GM18508 (cell line): ENCODE measurements around the gene CASQ1.

Experiments
- ATAC-seq: cut with Tn5 transposase; IDR thresholded peaks from one replicate; pipeline ENCODE4 v1.9.1; 2021; ENCODE audit warnings: moderate number of reproducible peaks; ENCODE audit not compliant: insufficient read depth, unreplicated experiment

Gene CASQ1

DNA sequence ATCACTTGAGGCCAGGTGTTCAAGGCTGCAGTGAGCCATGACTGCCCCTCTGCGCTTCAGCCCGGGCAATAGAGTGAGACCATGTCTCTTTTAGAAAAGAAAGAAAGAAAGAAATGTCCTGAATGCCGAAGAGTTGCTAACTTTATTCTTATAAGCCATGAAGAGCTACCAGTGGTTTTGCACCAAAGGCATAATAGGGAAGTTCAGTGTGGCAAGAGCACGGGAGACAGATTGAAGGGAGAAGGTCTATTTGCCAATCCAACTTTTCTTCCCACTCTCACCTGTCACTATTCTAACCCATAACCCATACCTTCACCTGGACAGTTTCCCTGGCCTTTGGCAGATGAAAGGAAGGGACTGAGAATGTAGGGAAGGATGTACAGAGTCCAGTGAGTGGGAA lies 10.4 kb downstream of the CASQ1 start:
- ATAC-seq: no peak

DNA sequence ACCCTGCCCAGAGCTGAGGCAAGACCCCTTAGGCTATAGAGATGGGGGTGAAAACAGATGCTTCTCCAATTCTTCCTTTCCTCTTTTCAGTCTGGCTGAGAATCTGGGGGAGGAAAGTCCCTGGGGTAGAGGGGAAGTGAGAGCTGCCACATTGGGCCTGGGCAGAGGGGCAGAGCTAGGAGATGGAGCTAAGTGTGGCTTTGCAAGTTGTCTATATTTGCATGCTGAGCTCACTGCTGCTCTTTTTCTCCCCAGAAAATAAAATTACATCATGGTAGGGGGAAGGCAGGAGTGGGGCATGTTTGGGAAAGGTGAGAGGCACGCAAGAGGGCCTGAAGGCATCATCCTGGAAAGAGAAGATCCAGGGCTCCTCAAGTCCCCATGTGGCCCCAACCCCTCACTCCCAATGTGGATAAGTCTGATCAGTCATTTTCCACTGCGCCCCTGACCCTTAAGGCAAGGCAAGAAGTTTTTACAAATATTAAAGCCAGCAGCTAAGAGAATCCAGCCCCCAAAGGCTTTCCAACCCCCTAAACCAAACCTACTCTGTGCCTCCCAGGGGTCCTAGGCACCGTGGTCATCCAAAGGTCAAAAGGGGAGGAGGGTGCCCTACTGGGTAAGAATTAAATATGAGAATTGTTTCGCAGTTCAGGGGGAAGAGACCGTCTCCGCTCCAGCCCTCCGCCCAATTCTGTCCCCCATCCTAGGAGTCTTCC lies 14.3 kb downstream of the CASQ1 start:
- ATAC-seq: peak; percentile 60

DNA sequence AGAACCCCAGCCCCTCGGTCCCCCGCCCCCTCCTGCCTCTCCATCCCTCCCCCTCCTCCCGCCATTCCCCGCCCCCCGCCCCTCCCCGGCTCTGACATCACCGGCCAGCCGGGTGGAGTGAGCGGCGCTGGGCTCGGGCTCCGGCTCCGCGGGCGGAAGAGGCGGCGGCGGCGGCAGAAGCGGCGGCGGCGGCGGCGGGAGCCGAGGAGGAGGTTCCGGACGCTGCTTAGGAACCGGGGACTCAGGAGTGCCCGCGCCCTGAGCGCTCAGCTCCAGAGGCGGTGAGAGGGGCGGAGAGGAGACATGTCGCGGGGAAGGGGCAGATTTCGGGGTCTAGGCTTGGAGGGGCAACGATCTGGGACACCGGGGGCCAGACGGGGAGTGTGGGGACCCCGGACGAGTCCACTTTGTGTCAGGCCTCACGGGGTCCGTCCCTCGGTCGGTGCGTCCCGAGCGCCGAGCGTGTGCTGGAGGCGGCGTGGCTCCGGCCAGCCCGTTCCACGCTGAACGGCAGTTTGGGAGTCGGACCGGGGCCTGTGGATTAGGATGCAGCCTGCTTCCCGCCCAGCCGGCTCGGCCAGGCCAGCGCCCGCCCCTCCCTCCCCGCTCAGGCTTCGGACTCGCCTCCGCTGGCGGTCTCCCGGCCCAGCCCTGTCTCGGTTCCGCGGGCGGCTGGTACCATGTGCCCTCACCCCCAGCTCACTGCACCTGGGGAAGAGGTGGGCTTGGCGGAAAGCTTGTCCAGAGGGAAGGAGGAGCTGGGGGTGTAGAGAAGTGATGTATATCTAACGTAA lies 15.1 kb downstream of the CASQ1 start, which contains the start of gene PEA15:
Gene PEA15, plus strand, starts transcription at position 143 of the 794 bp plus-strand sequence. CDS start 6,161 bp downstream, outside the sequence.
- ATAC-seq: no peak

DNA sequence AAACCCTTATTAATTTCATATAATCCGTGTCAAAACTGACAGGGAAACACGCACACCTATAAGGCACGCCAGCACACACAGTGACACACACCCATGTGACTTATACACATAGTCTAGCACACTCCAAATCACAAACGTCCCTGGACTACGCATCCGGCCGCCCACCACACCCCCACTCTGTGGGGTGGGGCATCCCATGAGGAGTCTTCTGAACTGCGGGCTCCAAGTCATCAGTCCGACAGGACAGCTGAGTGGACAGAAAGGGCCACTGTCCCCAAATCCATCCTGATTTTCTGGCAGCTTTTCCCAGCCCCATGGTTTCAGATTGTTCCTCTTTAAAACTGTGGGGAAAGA lies 15.6 kb downstream of the CASQ1 start:
- ATAC-seq: no peak

DNA sequence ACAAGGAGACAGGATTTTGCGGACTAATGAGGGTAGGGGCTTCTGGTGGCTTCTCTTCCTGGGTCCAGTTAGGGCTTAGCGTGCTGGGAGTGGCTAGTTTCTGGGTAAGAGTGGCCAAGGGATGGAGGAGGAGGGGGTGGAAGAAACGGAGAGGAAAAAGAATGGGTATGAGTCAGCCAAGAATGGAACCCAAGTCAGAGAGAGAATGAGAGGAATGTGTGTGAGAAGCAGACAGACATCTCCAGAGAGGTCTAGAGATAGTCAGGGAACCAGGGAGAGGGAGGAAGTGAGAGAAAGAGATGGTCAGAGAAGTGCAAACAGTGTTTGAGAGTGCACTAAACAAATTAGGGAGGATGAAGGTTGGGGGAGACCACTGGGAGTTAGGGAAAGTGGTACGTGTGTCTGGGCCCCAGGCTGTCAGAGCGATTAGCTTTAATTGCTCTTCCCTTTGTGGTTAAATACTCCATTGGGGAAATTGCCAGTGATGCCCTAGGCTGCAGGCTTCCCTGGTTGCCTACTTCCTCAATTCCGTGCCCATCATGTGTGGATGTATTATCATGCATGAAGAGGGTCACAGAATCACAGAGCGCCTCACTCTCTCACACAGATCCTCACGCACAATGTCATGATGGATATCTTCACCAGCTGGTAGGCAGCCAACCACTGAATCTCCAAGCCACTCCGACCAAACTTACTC lies 16.2 kb downstream of the CASQ1 start:
- ATAC-seq: no peak

DNA sequence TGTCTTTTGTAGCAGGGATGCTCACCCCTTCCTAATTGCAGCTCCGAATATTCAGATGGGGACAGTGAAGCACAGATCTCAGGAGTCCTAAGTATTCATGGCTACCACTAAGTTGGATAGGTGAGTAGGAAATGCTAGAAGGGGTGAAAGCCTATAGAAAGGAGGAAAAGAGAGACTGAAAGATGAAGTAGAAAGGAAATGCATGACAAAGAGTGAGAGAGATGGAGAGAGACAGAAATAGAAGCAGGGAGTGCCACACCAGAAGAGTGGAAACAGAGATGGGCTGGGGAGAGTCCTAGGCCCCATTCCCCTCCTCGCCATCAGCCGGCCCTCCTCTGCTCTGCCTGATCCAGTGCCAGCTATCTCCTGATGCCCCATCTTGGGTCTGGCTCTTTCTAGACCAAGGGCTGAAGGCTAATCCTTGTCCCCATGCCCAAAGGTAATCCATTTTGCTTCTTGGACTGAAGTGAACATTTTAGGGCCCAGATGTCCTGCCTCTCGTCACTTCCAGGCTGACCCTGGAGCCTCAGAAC lies 16.8 kb downstream of the CASQ1 start:
- ATAC-seq: no peak

DNA sequence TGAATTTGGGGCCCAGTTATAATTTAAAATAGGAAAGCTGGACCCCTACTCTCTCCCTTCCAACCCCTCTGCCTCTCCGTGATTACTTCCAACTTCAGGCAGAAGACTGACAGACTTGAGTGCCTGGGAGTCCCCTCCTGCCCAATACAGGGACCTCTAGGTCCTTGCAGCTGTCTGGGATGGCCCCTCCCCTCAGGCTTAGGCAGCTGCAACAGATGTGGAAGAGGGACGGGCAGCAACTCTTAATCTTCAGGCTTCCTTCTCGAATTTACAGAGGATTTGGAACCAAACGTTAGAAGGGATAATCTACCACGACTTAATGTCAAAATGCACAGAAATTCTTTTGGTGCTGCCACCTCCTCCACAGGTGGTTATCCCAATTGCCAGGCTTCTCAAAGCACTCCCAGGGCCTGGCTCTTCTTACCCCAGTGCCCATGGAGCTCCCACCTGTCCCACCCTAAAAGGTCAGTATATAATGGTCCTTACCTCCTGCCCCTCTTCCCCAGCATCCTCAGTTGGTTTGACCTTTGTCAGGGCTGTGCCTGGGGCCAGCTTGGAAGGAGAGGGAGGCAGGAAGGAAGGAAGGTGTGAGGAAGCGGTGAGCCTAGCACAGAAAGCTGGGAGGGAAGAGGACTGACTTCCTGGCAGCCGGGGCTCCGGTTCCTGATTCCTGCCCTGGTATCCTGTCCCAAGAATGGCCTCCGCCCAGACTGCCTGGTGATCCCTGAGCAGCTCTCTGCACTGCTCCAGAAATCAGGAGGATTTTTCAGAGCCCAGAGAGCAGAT lies 17.6 kb downstream of the CASQ1 start:
- ATAC-seq: no peak

DNA sequence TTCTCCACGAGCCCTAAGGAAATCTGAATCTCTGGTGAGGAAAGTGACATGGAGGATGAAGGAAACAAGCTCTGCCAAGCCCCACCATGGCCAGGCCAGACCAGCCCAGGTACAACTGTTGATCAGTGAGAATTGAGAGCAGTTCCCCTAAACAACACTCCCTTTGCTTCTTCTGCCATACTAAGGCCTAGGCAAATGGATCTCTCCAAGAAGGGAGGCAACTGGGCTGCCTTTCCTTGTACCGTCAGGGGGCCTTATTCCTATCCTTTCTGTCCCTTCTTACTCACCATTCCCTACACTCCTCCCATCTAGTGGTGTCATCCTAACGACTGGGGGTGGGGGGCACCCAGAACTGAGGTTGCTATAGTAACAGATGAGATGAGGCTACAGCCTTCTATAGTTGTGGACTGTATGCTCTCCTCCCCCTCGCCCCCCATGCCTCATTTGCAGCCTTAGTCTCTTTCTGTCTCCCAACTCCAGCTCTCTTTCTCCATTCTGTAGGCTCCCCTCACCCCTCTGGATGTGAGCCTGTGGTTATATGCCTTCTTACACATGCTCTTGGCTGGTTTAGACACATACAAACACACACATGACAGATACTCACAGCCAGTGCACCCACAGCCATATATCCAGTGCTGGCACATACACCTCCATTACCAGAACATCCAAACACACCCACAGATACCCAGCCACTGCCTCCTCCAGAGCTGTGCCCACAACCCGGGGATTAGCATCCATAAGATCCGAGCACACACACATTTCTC lies 18.4 kb downstream of the CASQ1 start:
- ATAC-seq: no peak

DNA sequence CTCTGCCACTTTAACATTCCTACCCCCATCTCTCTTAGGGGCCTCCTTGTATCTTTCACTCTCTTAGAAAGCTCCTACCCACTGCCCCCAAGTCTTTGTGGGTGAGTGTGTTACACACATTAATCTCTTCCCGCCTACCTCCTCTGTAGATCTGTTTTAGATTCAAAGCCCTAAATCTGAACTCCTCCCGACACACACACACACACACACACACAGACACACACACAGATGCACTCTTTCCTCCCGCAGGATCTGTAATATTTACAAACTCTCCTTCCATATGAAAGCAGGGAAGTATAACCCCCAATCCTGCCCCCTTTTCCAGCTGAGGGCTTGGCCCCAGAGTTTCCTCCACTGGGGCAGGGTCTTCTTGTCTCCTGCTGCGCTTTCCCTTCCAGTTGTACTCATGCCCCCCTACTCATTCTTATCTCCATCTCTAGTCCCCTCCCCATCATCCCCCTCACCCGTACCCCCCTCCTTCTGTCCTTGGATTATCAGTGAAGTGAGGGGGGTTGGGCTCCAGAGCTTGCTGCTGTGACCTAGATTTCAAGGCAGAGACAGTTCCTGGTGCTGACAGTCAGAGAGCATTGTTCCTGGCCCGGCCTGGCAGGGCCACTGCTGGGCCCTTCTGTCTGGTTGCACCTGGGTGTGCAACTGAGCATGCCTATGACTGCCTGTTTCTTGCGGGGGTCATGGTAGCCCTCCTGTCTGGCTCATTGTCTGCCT lies 19.1 kb downstream of the CASQ1 start:
- ATAC-seq: no peak

DNA sequence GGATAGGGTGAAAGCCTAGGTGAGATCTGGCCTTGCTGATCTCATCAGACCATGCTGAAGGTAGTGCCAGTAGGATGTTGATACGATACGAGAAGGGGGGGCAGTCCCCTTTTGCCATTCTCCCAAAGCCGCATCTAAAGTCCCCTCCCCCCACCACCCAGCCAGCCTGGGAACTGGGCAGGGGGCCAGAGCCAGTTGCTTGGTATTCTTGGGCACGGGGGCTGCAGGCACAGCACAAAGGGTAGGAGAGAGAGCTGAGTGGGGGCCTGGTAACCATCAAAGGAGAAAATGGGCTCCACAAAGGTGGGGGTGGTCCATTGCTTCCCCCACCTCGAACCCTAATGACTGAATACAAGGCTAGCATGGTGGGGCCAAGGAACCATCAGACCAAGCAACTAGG lies 20.2 kb downstream of the CASQ1 start:
- ATAC-seq: no peak

DNA sequence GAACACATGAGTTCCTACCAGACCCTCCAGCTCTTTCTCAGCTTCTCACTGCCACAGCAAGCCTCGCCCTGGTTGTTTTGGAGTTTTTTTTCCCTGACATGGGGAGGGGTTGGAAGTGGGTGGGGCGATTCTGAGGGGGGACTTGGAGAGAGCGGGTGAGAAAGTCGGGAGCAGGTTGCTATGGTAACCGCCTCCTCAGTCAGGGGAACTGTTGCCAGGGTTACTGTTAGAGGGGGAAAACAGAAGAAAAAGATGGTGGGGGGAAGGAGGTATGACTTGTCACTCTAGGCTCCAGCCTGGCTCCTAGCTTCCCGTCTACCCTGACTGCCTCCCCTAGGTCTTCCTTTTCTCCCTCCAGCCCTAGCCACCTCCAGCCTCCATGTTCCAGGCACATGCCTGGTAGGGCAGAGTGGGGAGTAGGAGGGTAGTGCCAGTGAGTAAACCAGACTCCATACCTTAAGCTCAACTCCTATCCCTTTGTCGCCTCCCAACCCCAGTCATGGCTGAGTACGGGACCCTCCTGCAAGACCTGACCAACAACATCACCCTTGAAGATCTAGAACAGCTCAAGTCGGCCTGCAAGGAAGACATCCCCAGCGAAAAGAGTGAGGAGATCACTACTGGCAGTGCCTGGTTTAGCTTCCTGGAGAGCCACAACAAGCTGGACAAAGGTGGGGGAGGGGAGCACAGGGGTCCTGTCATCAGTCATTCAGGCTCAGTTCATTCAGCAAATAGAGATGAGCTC lies 20.8 kb downstream of the CASQ1 start:
- no peak for ATAC-seq

DNA sequence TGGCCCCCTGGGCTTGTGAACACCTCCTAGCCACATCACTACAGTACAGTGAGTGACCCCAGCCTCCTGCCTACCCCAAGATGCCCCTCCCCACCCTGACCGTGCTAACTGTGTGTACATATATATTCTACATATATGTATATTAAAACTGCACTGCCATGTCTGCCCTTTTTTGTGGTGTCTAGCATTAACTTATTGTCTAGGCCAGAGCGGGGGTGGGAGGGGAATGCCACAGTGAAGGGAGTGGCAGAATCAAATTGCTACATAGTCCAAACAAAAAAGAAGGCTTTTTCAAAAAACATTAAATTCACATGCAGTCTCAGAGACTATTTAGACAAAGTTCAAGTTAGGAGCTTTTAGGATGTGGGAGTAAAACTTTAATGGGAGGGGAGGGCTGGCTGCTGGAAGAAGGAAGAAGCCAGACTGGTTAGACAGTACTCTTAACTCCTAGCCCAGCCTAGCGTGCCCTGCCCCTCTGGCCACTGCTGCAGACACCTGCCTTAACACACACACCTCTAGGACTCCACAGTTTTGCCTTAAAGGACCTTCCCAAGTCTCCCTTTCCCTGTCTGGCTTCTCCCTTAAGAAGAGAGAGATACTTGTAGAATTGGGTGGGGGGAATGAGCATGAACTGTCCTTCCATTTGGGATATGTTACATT lies 24.2 kb downstream of the CASQ1 start:
- no peak for ATAC-seq

DNA sequence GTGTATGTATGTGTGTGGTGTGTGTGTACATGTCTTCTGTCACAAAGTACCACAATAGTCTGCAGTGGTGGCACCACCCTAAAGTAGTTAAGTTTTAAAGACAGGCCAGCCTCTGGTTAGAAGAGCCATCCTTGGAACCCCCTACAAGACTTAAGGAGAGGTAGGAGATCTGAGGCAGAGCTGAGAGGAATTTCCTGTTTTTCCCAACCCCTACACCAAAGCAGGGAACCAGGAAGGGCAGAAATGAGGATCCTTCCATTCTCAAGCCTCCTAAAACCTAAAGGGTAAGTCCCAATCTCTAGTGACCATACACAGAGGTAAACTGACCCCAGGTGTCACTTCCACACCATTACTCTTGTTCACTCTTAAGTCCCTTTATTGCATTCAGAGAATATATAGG lies 25.9 kb downstream of the CASQ1 start:
- no peak for ATAC-seq

DNA sequence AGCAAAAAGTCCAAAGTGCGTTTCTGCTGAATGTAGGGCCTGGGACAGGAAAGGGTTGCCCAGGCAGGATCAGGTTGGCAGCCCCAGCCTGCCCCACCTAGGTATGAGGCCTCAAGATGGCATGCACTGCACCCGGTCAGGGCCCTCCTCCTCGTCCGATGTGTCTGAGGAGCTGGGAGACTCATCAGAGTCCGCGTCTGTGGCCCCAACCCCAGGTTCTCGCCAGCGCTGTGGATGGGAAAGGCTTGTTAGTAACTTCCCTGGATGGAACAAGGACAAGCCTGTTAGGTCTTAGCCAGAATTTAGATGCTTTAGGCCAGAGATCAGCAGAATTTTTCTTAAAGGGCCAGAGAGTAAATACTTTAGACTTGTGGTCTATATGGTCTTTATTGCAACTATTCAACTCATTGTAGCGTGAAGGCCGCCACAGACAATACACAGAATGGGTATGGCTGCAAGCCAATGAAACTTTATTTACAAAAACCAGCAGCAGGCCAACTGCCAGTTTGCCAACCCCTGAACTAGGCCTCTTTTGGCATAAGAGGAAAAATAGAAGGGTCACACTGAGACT lies 27.2 kb downstream of the CASQ1 start:
- no peak for ATAC-seq

DNA sequence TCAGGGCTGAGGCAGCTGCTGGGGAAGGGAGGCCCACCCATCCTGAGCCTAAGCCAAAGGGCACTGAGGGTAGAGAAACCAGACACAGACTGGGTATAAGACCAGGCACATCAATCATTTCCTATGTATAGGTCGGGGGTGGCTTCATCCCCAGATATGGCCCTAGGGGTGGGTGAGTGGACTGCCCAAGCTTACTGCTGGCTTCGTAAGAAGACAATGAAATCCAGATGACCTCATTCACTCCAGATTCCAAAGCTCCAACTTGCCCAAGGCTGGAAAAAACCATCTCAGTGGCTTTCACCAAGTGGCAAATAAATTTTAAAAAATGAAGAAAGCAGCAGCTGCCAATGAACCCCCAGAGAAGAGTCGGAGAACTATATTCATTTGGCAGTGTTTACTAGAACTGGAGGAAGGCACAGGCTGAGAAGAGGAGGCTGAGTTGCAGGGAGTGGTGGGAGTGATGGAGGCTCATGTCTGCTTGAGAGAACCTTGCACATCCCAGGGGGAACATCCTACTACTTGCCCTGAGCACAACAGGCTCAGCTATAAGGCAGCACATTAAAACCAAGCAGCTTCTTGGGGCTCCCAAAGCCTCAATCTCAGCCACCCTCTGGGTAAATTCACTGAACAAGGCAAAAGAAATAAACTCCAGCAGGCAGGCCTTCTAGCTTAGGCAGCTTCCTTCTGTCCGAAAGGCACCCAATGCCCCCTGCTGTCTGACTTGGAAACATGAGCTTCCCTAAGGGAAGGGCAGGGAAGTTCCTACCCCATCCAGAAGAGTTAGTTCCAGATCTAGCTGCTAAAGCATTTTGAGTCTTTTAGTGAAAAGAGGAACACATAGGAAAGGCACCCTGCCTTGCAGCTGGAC lies 28.9 kb downstream of the CASQ1 start:
- no peak for ATAC-seq

DNA sequence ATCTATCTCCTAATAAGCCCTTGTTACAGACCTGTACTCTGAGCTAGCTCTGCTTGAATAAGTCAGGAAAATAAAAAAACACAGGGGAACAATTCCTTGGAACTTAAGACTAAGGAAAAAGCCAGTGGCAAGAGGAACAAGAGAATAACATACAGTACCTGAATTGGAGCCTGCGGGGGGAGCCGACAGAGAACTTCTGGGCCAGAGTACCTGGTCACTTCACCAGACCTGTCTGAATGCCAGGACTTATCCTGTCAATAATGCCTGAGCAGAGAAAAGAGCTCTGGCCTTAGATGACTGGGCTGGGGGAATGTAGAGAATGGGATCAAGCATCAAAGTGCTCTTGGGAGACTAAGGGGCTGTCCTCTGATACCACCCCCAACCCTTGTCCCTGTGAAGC lies 29.9 kb downstream of the CASQ1 start:
- no peak for ATAC-seq
